OCI-LY1 (cell line): Measurements from ENCODE around the gene G6PC3.

ENCODE experiments used
- H2AFZ ChIP-seq: fragments of 200-600 bp; sonication (generic), shearing (Covaris generic); 2 replicates; pipeline ENCODE4 v1.6.0; 2014; ENCODE audit warnings: antibody characterized with exemption, mild to moderate bottlenecking, low read length
- H3F3A ChIP-seq: fragments of 200-600 bp; sonication (generic), shearing (Covaris generic); 2 replicates; pipeline ENCODE4 v1.6.0; 2014; ENCODE audit warnings: mild to moderate bottlenecking, antibody characterized with exemption, low read length, moderate library complexity; ENCODE audit not compliant: insufficient read depth
- H3K27ac ChIP-seq: fragments of 200-600 bp; sonication (generic); 2 replicates; pipeline ENCODE4 v1.5.1; 2014; ENCODE audit warnings: low read length, mixed run types, mild to moderate bottlenecking, low read depth; ENCODE audit not compliant: poor library complexity, severe bottlenecking
- H3K27me3 ChIP-seq: fragments of 200-600 bp; sonication (generic); 2 replicates; pipeline ENCODE4 v1.6.0; 2014; ENCODE audit warnings: antibody characterized with exemption, mild to moderate bottlenecking, low read length, moderate library complexity; ENCODE audit not compliant: insufficient read depth
- H3K36me3 ChIP-seq: fragments of 200-600 bp; sonication (generic); 2 replicates; pipeline ENCODE4 v1.6.1; 2014; ENCODE audit warnings: mild to moderate bottlenecking, antibody characterized with exemption, low read length, moderate library complexity, mixed read lengths; ENCODE audit not compliant: insufficient read depth
- H3K4me1 ChIP-seq: fragments of 200-600 bp; sonication (generic); 2 replicates; pipeline ENCODE4 v1.5.1; 2014; ENCODE audit warnings: mild to moderate bottlenecking, low read length, moderate library complexity; ENCODE audit not compliant: insufficient read depth, severe bottlenecking
- H3K4me2 ChIP-seq: fragments of 200-600 bp; sonication (generic), shearing (Covaris generic); 2 replicates; pipeline ENCODE4 v1.6.1; 2014; ENCODE audit warnings: low read length
- H3K4me3 ChIP-seq: fragments of 200-600 bp; sonication (generic); 2 replicates; pipeline ENCODE4 v1.5.1; 2014; ENCODE audit warnings: low read length, low read depth, mild to moderate bottlenecking, mixed read lengths; ENCODE audit not compliant: poor library complexity, severe bottlenecking
- H3K79me2 ChIP-seq: fragments of 200-600 bp; shearing (Covaris generic); 2 replicates; pipeline ENCODE4 v1.6.1; 2016; ENCODE audit warnings: mixed run types, low read length, mixed read lengths; ENCODE audit not compliant: insufficient read depth
- H3K9ac ChIP-seq: fragments of 200-600 bp; sonication (generic), shearing (Covaris generic); 2 replicates; pipeline ENCODE4 v1.6.1; 2014; ENCODE audit warnings: mild to moderate bottlenecking, low read length, mixed read lengths
- H3K9me2 ChIP-seq: fragments of 200-600 bp; sonication (generic), shearing (Covaris generic); 2 replicates; pipeline ENCODE4 v1.6.1; 2014; ENCODE audit warnings: low read depth, mild to moderate bottlenecking, low read length, mixed read lengths
- H3K9me3 ChIP-seq: fragments of 200-600 bp; shearing (Covaris generic); 2 replicates; pipeline ENCODE4 v1.6.1; 2014; ENCODE audit warnings: low read length, mixed read lengths
- H4K20me1 ChIP-seq: fragments of 200-600 bp; sonication (generic), shearing (Covaris generic); 2 replicates; pipeline ENCODE4 v1.6.0; 2016; ENCODE audit warnings: mild to moderate bottlenecking, low read length; ENCODE audit not compliant: insufficient read depth
- EZH2 ChIP-seq: fragments of 200-600 bp; sonication (generic), shearing (Covaris generic); IDR thresholded peaks from 2 replicates; pipeline ENCODE4 v1.8.0; 2017; ENCODE audit warnings: borderline replicate concordance, mixed run types, mild to moderate bottlenecking, antibody characterized with exemption, low read length, moderate library complexity, mixed read lengths
- TF ChIP-seq, protein P1 (sequence below): fragments of 200-600 bp; sonication (generic), shearing (Covaris generic); IDR thresholded peaks from 2 replicates; pipeline ENCODE4 v1.5.1; 2017; ENCODE audit warnings: mild to moderate bottlenecking, antibody characterized with exemption, low read length, moderate library complexity, mixed read lengths

The G6PC3 gene

DNA sequence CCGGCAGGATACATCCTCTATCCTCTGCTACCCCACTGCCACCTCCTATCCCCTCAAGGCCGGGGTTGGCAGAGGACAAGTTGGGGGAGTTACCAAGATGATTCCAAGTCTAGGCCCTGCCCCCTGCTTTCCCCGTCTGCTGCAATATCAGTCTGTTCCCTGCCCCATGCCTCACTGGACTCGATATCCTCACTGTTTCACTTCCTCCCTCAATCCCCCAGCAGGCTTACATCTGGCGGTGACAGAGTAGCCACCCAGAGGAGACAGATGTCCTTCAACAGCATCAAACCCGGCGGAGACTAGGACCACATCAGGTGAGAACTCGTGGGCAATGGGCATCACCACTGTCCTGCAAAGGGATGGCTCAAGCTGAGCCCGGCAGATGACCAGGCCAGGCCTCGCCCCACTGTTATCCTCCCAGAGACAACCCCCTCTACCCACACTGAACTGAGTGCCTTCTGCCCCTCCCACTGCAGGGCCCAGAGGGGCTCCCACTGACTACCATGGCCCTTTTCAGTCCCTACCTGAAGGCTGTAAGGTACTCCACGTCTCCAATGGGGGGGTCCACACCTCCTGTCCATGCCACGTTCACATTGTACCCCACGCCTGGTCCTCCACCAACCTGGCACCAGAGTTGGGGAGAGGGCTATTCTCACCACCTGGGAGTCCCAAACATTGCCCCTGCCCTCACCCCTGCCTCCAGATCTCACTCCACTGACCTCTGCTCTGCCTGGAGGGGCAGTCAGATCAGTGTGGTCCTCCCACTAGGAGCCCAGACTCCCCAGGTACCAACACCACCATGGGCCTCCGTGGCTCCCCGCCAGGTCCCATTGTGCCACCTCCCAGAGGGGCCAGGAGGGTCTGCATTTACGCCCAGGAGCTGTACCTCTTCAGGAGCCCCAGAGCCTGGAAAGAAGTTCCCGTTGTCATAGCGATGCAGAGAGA, 9.6 kb downstream of the G6PC3 start:
- Histone ChIP-seq H3K4me3 (no peak overlapping the region), H3K36me3 (peaks cover 17% of the 10 kb centered on the region), H3K27me3 (no peaks in the 10 kb centered on the region), H3F3A (no peaks in the 10 kb centered on the region), H3K27ac (no peak overlapping the region), H2AFZ (no peak overlapping the region), H3K9me3 (no peaks in the 10 kb centered on the region), H3K9me2 (no peaks in the 10 kb centered on the region), H4K20me1 (no peaks in the 10 kb centered on the region), H3K79me2 (no peaks in the 10 kb centered on the region), H3K4me1 (no peaks in the 10 kb centered on the region), H3K9ac (no peak overlapping the region), H3K4me2 (no peak overlapping the region)
- TF ChIP-seq, protein P1, sequence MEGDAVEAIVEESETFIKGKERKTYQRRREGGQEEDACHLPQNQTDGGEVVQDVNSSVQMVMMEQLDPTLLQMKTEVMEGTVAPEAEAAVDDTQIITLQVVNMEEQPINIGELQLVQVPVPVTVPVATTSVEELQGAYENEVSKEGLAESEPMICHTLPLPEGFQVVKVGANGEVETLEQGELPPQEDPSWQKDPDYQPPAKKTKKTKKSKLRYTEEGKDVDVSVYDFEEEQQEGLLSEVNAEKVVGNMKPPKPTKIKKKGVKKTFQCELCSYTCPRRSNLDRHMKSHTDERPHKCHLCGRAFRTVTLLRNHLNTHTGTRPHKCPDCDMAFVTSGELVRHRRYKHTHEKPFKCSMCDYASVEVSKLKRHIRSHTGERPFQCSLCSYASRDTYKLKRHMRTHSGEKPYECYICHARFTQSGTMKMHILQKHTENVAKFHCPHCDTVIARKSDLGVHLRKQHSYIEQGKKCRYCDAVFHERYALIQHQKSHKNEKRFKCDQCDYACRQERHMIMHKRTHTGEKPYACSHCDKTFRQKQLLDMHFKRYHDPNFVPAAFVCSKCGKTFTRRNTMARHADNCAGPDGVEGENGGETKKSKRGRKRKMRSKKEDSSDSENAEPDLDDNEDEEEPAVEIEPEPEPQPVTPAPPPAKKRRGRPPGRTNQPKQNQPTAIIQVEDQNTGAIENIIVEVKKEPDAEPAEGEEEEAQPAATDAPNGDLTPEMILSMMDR, result no peak
- TF ChIP-seq EZH2, result no peak

DNA sequence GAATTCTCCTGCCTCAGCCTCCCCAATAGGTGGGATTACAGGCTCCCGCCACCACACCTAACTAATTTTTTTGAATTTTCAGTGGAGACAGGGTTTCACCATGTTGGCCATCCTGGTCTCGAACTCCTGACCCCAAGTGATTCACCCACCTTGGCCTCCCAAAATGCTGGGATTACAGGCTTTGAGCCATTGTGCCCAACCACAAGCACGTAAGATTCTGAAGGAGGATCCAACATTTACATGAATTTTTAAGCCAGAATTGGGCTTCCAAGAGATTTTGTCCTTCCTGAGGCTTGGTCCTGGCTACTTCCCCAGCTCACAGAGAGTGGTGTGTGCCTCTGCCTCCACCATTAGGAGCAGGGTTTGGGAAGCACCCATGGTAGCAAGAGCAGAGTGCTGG, 11.1 kb downstream of the G6PC3 start:
- H2AFZ ChIP-seq, result no peak overlapping the region
- H3K27ac ChIP-seq, result no peak overlapping the region
- no peaks in the 10 kb centered on the region for H3F3A ChIP-seq
- H3K4me3 ChIP-seq, result no peak overlapping the region
- no peaks in the 10 kb centered on the region for H3K4me1 ChIP-seq
- no peaks in the 10 kb centered on the region for H3K27me3 ChIP-seq
- peaks cover 3% of the 10 kb centered on the region; the same call in 1 of the 2 replicates for H3K36me3 ChIP-seq
- no peaks in the 10 kb centered on the region for H3K9me2 ChIP-seq
- no peak for TF ChIP-seq EZH2
- TF ChIP-seq, protein P1, result no peak
- no peaks in the 10 kb centered on the region for H3K9me3 ChIP-seq
- H3K79me2 ChIP-seq, result no peaks in the 10 kb centered on the region
- H4K20me1 ChIP-seq, result no peaks in the 10 kb centered on the region
- no peak overlapping the region for H3K9ac ChIP-seq
- H3K4me2 ChIP-seq, result no peak overlapping the region

DNA sequence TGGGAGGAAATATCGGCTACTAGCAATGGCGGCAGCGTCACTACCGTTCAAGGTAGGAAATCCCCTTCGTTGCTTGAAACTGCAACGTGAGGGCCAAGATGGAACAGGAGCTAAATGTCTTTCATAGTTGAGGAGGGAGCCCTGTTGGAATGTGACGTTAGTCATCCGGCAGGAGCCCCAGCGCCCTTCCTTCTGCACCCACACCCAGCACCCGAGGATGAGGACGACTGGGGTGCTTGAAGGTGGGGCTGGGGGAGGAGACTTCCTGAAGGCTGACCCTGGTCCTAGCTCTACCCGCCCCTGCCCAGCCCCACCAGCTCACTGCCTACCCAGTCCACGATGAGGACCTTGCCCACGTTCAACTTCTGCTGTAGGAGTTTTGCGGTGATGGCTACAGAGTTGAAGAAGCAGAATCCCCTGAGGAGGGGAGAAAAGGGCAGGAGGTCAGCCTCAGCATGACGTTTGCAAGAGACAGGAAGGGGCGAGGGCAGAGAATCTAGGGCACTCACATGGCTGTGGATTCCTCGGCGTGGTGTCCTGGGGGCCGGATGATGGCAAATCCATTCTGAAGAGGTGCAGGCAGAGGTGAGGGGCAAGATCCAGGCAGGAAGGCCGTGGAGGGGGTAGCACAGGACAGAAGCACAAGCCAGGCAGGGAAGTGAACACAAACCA, 11.9 kb downstream of the G6PC3 start:
- H3K9ac ChIP-seq, result no peak overlapping the region
- H3K27ac ChIP-seq, result no peak overlapping the region
- no peak overlapping the region for H2AFZ ChIP-seq
- no peaks in the 10 kb centered on the region for H3F3A ChIP-seq
- H3K79me2 ChIP-seq, result no peaks in the 10 kb centered on the region
- 0 out of 2 replicates have a peak, but pooled peaks cover 4% of the 10 kb centered on the region for H3K27me3 ChIP-seq
- no peaks in the 10 kb centered on the region for H3K4me1 ChIP-seq
- TF ChIP-seq EZH2, result no peak
- TF ChIP-seq, protein P1, result no peak
- H3K9me2 ChIP-seq, result no peaks in the 10 kb centered on the region
- no peaks in the 10 kb centered on the region for H3K36me3 ChIP-seq
- no peaks in the 10 kb centered on the region for H4K20me1 ChIP-seq
- no peak overlapping the region for H3K4me2 ChIP-seq
- H3K9me3 ChIP-seq, result no peaks in the 10 kb centered on the region
- no peak overlapping the region for H3K4me3 ChIP-seq
